COR-L47 (cell line): Measurements from ENCODE around the gene AGBL1.

Experiments used
- DNase-seq: peaks from one replicate; lab custom pipeline; 2025; lab: John Stamatoyannopoulos, UW

AGBL1 gene

GRCh38 chr15:86236356-86237110, 156.9 kb downstream of the AGBL1 start:
- no peak for DNase-seq

- DNase-seq: no peak
These were observed 157.4 kb downstream of the AGBL1 start for GRCh38 chr15:86237111-86237500.

- DNase-seq: no peak
These were observed 167.7 kb downstream of the AGBL1 start for GRCh38 chr15:86247249-86247955.

GRCh38 chr15:86255247-86255646, 175.6 kb downstream of the AGBL1 start:
- DNase-seq: no peak

- DNase-seq: no peak
These were observed 177.0 kb downstream of the AGBL1 start for GRCh38 chr15:86256628-86257027.

GRCh38 chr15:86259589-86259988, 179.9 kb downstream of the AGBL1 start:
- no peak for DNase-seq

- no peak for DNase-seq
These were observed 183.6 kb downstream of the AGBL1 start for GRCh38 chr15:86263230-86263629.

GRCh38 chr15:86266896-86267484, 187.3 kb downstream of the AGBL1 start:
- DNase-seq: no peak

- DNase-seq: no peak
These were observed 188.2 kb downstream of the AGBL1 start for GRCh38 chr15:86267892-86268291.

GRCh38 chr15:86268558-86268957, 188.9 kb downstream of the AGBL1 start:
- no peak for DNase-seq

- DNase-seq: no peak
These were observed 193.6 kb downstream of the AGBL1 start for GRCh38 chr15:86273309-86273708.

GRCh38 chr15:86275361-86275760, 195.7 kb downstream of the AGBL1 start:
- no peak for DNase-seq

- no peak for DNase-seq
These were observed 198.9 kb downstream of the AGBL1 start for GRCh38 chr15:86278586-86278985.

- no peak for DNase-seq
These were observed 205.0 kb downstream of the AGBL1 start for GRCh38 chr15:86284635-86285034.

GRCh38 chr15:86295511-86295910, 215.8 kb downstream of the AGBL1 start:
- DNase-seq: no peak

GRCh38 chr15:86296769-86297168, 217.1 kb downstream of the AGBL1 start:
- no peak for DNase-seq

GRCh38 chr15:86300390-86301125, 220.9 kb downstream of the AGBL1 start:
- DNase-seq: no peak

- no peak for DNase-seq
These were observed 232.1 kb downstream of the AGBL1 start for GRCh38 chr15:86311568-86312280.

- DNase-seq: no peak
These were observed 232.8 kb downstream of the AGBL1 start for GRCh38 chr15:86312486-86312885.

GRCh38 chr15:86316216-86316615, 236.5 kb downstream of the AGBL1 start:
- DNase-seq: no peak

- no peak for DNase-seq
These were observed 237.2 kb downstream of the AGBL1 start for GRCh38 chr15:86316726-86317383.
